Activated T-cell treated with anti-CD3 and anti-CD28 coated beads, Interleukin-2, amount 50 U/mL, for 1 hour (primary cell): Measurements from ENCODE around the gene VIL1.

Experiments used
- DNase-seq: peaks from one replicate; pipeline ENCODE4 v3.0.0-alpha.2; 2020

VIL1 gene

GRCh38 chr2:218418717-218419458 is at the start of gene VIL1:
VIL1 (plus strand) TSS chr2:218419123; CDS start chr2:218423779, 4,656 bp downstream.
- DNase-seq, result no peak

- no peak for DNase-seq
Observed at GRCh38 chr2:218369330-218369729, 49.6 kb upstream of the VIL1 start.

- no peak for DNase-seq
Observed at GRCh38 chr2:218370410-218371063, 48.4 kb upstream of the VIL1 start.

GRCh38 chr2:218371983-218372350 is 47.0 kb upstream of the VIL1 start:
- no peak for DNase-seq

- no peak for DNase-seq
Observed at GRCh38 chr2:218374795-218375194, 44.1 kb upstream of the VIL1 start.

GRCh38 chr2:218375212-218375611 is 43.7 kb upstream of the VIL1 start:
- no peak for DNase-seq

- no peak for DNase-seq
Observed at GRCh38 chr2:218378053-218378452, 40.9 kb upstream of the VIL1 start.

- DNase-seq, result no peak
Observed at GRCh38 chr2:218381916-218382366, 37.0 kb upstream of the VIL1 start, which contains the start of gene SLC11A1. SLC11A1 (plus strand) TSS chr2:218382273; CDS start chr2:218382369, 96 bp downstream.

GRCh38 chr2:218382785-218383184 is 36.1 kb upstream of the VIL1 start:
- no peak for DNase-seq

GRCh38 chr2:218383892-218384519 is 34.9 kb upstream of the VIL1 start:
- no peak for DNase-seq

- no peak for DNase-seq
Observed at GRCh38 chr2:218384975-218385374, 33.9 kb upstream of the VIL1 start.

- DNase-seq, result no peak
Observed at GRCh38 chr2:218386505-218387368, 32.2 kb upstream of the VIL1 start.

GRCh38 chr2:218387369-218388194 is 31.3 kb upstream of the VIL1 start:
- DNase-seq, result peak; percentile 36

GRCh38 chr2:218389333-218390150 is 29.4 kb upstream of the VIL1 start:
- DNase-seq, result no peak

GRCh38 chr2:218391202-218391601 is 27.7 kb upstream of the VIL1 start:
- DNase-seq, result no peak

GRCh38 chr2:218392459-218392858 is 26.5 kb upstream of the VIL1 start:
- no peak for DNase-seq

GRCh38 chr2:218392891-218393462 is 25.9 kb upstream of the VIL1 start:
- no peak for DNase-seq

GRCh38 chr2:218393750-218394290 is 25.1 kb upstream of the VIL1 start:
- no peak for DNase-seq

GRCh38 chr2:218394298-218395089 is 24.4 kb upstream of the VIL1 start:
- no peak for DNase-seq

- DNase-seq, result no peak
Observed at GRCh38 chr2:218395090-218395444, 23.9 kb upstream of the VIL1 start.
